GM12864 (cell line): Measurements from ENCODE around the gene DHRS3.

Source experiments
- DNase-seq: peaks from one replicate; pipeline ENCODE4 v3.0.0-alpha.2; 2011; ENCODE audit warnings: low read depth
- H3K4me3 ChIP-seq: 2 replicates; pipeline ENCODE4 v1.5.1; 2011; ENCODE audit warnings: mild to moderate bottlenecking, low read depth, low read length, control low read depth
- CTCF ChIP-seq: IDR thresholded peaks from 2 replicates; pipeline ENCODE4 v1.5.1; 2011; ENCODE audit warnings: low read depth, mild to moderate bottlenecking, moderate library complexity, low read length, control low read depth, inconsistent platforms; ENCODE audit errors: missing control alignments

Gene DHRS3

DNA sequence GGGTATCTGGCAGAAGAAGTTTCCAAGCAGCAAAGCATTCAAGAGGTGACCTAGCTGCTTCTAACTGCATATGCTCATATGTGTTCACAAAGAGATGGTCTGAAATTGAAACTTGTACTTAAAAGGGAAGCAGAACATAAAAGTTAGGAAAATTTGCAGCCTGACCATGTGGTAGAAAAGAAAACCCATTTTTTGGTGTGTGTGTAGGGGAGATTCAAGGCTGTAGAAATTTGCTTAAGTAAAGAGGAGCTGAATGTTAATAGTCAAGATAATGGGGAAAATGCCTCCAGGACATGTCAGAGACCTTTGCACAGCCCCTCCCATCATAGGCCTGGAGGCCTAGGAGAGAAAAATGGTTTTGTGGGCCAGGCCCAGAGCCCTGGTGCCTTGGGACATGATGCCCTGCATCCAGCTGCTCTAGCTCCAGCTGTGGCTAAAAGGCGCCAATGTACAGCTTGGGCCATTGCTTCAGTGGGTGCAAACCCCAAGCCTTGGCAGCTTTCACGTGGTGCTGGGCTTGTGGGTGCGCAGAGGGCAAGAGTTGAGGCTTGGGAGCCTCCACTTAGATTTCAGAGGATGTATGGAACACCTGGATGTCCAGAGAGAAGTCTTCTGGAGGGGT is 54.9 kb downstream of the DHRS3 start:
- no peak for DNase-seq
- no peak overlapping the region for H3K4me3 ChIP-seq
- no peak for TF ChIP-seq CTCF

- H3K4me3 ChIP-seq = no peak overlapping the region
- no peak for DNase-seq
- TF ChIP-seq CTCF = no peak
Measured at GRCh38 chr1:12561121-12561520, 56.9 kb downstream of the DHRS3 start.

DNA sequence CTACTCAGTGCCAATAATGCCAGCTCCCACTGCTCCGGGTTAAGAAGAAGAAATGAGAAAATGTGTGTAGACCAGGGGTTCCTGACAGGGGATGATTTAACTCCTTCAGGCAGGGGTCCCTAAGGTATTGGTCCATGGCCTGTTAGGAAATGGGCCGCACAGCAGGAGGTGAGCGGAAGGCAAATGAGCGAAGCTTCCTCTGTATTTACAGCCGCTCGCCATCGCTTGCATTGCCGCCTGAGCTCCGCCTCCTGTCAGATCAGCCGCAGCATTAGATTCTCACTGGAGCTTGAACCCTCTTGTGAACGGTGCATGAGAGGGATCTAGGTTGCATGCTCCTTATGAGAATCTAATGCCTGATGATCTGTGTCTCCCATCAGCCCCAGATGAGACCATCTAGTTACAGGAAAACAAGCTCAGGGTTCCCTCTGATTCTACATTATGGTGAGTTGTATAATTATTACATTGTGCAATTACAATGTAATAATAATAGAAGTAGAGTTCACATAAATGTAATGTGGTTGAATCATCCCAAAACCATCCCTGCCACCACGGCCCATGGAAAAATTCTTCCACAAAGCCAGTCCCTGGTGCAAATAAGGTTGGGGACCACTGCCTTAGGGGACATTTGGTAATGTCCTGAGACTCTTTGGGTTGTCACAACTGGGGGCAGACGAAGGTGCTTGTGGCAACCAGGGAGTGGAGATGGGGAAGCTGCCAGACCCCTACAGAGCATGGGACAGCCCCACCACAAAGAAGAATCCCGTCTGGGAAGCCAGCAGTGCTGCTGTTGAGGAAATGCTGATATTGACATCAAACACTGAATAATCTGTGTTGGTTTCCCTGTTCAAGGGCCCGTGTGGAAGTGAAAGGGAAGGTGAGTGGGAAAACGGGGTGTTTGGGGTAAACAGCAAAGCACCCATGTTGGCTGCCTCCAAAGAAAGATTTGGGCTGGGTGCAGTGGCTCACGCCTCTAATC is 60.8 kb downstream of the DHRS3 start:
- no peak overlapping the region for H3K4me3 ChIP-seq
- no peak for DNase-seq
- no peak for TF ChIP-seq CTCF

DNA sequence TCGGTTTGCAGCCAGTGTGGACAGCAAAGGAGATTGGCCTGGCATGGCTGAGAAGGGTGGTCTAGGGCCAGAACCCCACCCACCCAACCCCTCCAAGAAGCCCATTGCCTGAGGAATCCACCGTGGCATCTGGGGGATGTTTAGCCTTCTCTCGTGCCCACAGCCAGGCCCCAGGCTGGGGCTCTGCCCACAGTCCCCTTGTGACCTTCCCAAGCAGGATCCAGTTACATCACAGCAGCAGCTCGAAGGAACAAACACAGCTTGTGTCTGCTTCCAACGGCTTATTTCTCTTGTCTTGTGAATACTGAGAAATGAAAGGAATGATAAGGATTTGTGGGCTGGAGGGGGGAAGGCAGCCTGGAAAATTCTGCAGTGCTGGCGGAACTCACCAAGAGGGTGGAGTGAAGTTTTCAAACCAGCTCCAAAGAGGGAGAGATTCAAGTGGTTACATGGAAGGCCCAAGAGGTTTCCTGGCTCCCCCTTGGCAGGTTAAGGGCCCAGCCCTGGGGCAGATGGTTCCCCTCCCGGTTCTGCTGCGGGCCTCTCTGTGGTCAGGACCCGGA is 61.6 kb downstream of the DHRS3 start:
- H3K4me3 ChIP-seq = no peak overlapping the region
- DNase-seq = no peak
- TF ChIP-seq CTCF = no peak

GRCh38 chr1:12555411-12556367 is 62.3 kb downstream of the DHRS3 start:
- DNase-seq = no peak
- no peak for TF ChIP-seq CTCF
- H3K4me3 ChIP-seq = no peak overlapping the region

GRCh38 chr1:12554521-12555305 is 63.3 kb downstream of the DHRS3 start:
- H3K4me3 ChIP-seq = no peak overlapping the region
- no peak for TF ChIP-seq CTCF
- DNase-seq = no peak
